HepG2 (cell line): Measurements from ENCODE around the gene RAB24. TPM values are rescaled to one million over a fixed set of nuclear protein-coding genes. Genes with fewer than 3 reads are reported as not detected.

ENCODE experiments used
- ATAC-seq: fragments of 200-7000 bp; cut with Tn5 transposase; 3 replicates; pipeline ENCODE4 v1.9.1; 2020; ENCODE audit warnings: mild to moderate bottlenecking, moderate library complexity
- BruUV-seq: library from RNA; stranded (reverse); fragments of 400-500 nt; replicated peaks from 2 replicates; lab custom pipeline; 2021; lab: Mats Ljungman, UMichigan
- CTCF ChIA-PET: fragments of 300-600 bp; formaldehyde crosslinking; extraction: SDS; loops from one replicate; lab custom pipeline; 2021; ENCODE audit warnings: low total read pairs, inconsistent platforms, low intra/inter-chr PET ratio; lab: Yijun Ruan, JAX
- POLR2A ChIA-PET: fragments of 350-600 bp; sonication (Branson Sonifier 250); formaldehyde crosslinking; loops from one replicate; lab custom pipeline; 2020; ENCODE audit warnings: antibody characterized with exemption, inconsistent platforms; lab: Yijun Ruan, JAX
- DNase-seq: peaks from one replicate; pipeline ENCODE4 v3.0.0-alpha.2; 2015; ENCODE audit warnings: low spot score
- FAIRE-seq: peaks from 3 replicates; lab custom pipeline; 2011; peaks lifted over from hg19 to GRCh38; lab: Jason Lieb, UNC
- H2AFZ ChIP-seq: one replicate; pipeline ENCODE4 v1.6.1; 2011; ENCODE audit warnings: low read length, inconsistent platforms
- H3K27ac ChIP-seq: fragments of 300-600 bp; 3 replicates; pipeline ENCODE4 v1.8.0; 2011; ENCODE audit warnings: mixed run types, mild to moderate bottlenecking, mixed read lengths, low read length, inconsistent platforms; ENCODE audit not compliant: insufficient read depth; ENCODE audit errors: extremely low read length
- H3K27me3 ChIP-seq, 2 experiments: fragments of 200-600 bp in 1 of 2; 2 replicates in 1 of 2; 3 replicates in 1 of 2; pipeline versions ENCODE4 v1.6.0 to v1.8.0; 2011; ENCODE audit warnings: low read length in 2 of 2, mild to moderate bottlenecking in 2 of 2, moderate library complexity in 2 of 2, inconsistent platforms in 1 of 2; ENCODE audit not compliant: insufficient read depth in 2 of 2, control insufficient read depth in 1 of 2
- H3K36me3 ChIP-seq, 2 experiments: fragments of 200-600 bp in 1 of 2; replicated peaks in 1 of 2; 2 replicates in 1 of 2; 3 replicates in 1 of 2; pipeline versions ENCODE4 v1.5.1 to v1.8.0; 2011; ENCODE audit warnings: low read length in 2 of 2, inconsistent platforms in 1 of 2; ENCODE audit not compliant: insufficient read depth in 2 of 2, control insufficient read depth in 1 of 2
- H3K4me1 ChIP-seq: 2 replicates; pipeline ENCODE4 v1.5.1; 2012; ENCODE audit warnings: low read length, inconsistent platforms; ENCODE audit not compliant: insufficient read depth
- H3K4me2 ChIP-seq: 2 replicates; pipeline ENCODE4 v1.6.0; 2011; ENCODE audit warnings: low read depth, low read length, inconsistent platforms
- H3K4me3 ChIP-seq, 3 experiments: fragments of 200-600 bp in 1 of 3; sonication (generic), shearing (Covaris generic) in 1 of 3; replicated peaks in 1 of 3; 2 replicates each; pipeline ENCODE4 v1.5.1; 2011 to 2016; ENCODE audit warnings: low read length in 3 of 3, inconsistent platforms in 2 of 3, low read depth in 2 of 3, mild to moderate bottlenecking in 2 of 3, control low read depth in 1 of 3, mixed read lengths in 1 of 3; ENCODE audit not compliant: insufficient read depth in 1 of 3
- H3K79me2 ChIP-seq: one replicate; pipeline ENCODE4 v1.6.1; 2011; ENCODE audit warnings: low read length, inconsistent platforms; ENCODE audit not compliant: insufficient read depth
- H3K9ac ChIP-seq: 2 replicates; pipeline ENCODE4 v1.6.0; 2011; ENCODE audit warnings: mild to moderate bottlenecking, low read depth, low read length, inconsistent platforms; ENCODE audit not compliant: insufficient read depth
- H3K9me3 ChIP-seq: 2 replicates; pipeline ENCODE4 v1.5.1; 2012; ENCODE audit warnings: mild to moderate bottlenecking, low read length
- H4K20me1 ChIP-seq: 2 replicates; pipeline ENCODE4 v1.6.0; 2011; ENCODE audit warnings: inconsistent platforms, mild to moderate bottlenecking, low read length, moderate library complexity; ENCODE audit not compliant: insufficient read depth
- GATA4 ChIP-seq: sonication (generic); IDR thresholded peaks from 2 replicates; pipeline ENCODE4 v1.6.1; 2016; ENCODE audit warnings: antibody characterized with exemption, low read depth, borderline replicate concordance
- RBFOX2 ChIP-seq: fragments of 200-400 bp; formaldehyde crosslinking; IDR thresholded peaks from 2 replicates; pipeline ENCODE4 v1.6.1; 2017; ENCODE audit warnings: low read depth, mild to moderate bottlenecking, low read length
- RFXANK ChIP-seq: IDR thresholded peaks from 2 replicates; pipeline ENCODE4 v1.6.1; 2016
- SMARCE1 ChIP-seq: fragments of 450-650 bp; IDR thresholded peaks from 2 replicates; pipeline ENCODE4 v1.6.1; 2017; ENCODE audit warnings: borderline replicate concordance
- TERF1 ChIP-seq: sonication (generic); formaldehyde crosslinking; IDR thresholded peaks from 2 replicates; pipeline ENCODE4 v1.8.0; 2022; ENCODE audit warnings: mild to moderate bottlenecking, missing genetic modification reagents, moderate library complexity
- ZNF414 ChIP-seq: sonication (generic); formaldehyde crosslinking; IDR thresholded peaks from 2 replicates; pipeline ENCODE4 v1.5.0; 2020; ENCODE audit warnings: missing genetic modification reagents
- ZNF431 ChIP-seq: sonication (generic); formaldehyde crosslinking; IDR thresholded peaks from 2 replicates; pipeline ENCODE4 v1.9.0; 2022; ENCODE audit warnings: missing genetic modification reagents, low read depth, mild to moderate bottlenecking, borderline replicate concordance
- ZNF605 ChIP-seq: sonication (generic); formaldehyde crosslinking; IDR thresholded peaks from 2 replicates; pipeline ENCODE4 v1.8.0; 2022; ENCODE audit warnings: mild to moderate bottlenecking, missing genetic modification reagents
- WGBS: methylation state at CpG from one replicate; pipeline ENCODE4 v1.1.6; 2017; ENCODE audit warnings: low lambda C conversion rate; 5-methylcytosine and 5-hydroxymethylcytosine counted together
- in situ Hi-C: cut with HindIII; loops from 2 replicates; pipeline ENCODE4 v1.10.0; 2017; ENCODE audit warnings: low pct_unique_long_range_greater_than_20kb; ENCODE audit not compliant: extremely low pct_ligation_motif_present
- intact Hi-C: fragments of 100-400 bp; cut with micrococcal nuclease; formaldehyde crosslinking; loops from one replicate; pipeline ENCODE4 v1.10.0; 2022; ENCODE audit not compliant: unreplicated experiment
- polyA plus RNA-seq, 8 experiments: library from polyadenylated mRNA; depleted of rRNA in 3 of 8; stranded (reverse) in 7 of 8; unstranded in 1 of 8; fragments of >200 nt; fragmentation: Illumina TruSeq in 4 of 8; extraction: Trizol in 4 of 8; gene quantifications; 2 replicates each; pipeline versions ENCODE4 v1.2.1 to v1.2.3, GENCODE V29; 2011 to 2016; ENCODE audit warnings: low read depth in 4 of 8, missing spikeins in 1 of 8, mixed read lengths in 1 of 8; ENCODE audit not compliant: insufficient read depth in 1 of 8
- total RNA-seq, 5 experiments: library from RNA; depleted of rRNA; stranded (reverse); fragments of >200 nt; fragmentation: Illumina TruSeq; extraction: Trizol; gene quantifications; 2 replicates each; pipeline ENCODE4 v1.2.3, GENCODE V29; 2016; ENCODE audit warnings: low read depth in 1 of 5
- TF ChIP-seq, protein P1 (sequence below): sonication (generic); formaldehyde crosslinking; IDR thresholded peaks from 2 replicates; pipeline ENCODE4 v1.4.0; 2020; ENCODE audit warnings: missing genetic modification reagents

Gene RAB24
- total and polyA plus RNA-seq, 2 of the 13 experiments (the other 11 are each of a cell fraction or from before 2014, with no cell fraction given): 22.9 to 63.7 TPM

DNA sequence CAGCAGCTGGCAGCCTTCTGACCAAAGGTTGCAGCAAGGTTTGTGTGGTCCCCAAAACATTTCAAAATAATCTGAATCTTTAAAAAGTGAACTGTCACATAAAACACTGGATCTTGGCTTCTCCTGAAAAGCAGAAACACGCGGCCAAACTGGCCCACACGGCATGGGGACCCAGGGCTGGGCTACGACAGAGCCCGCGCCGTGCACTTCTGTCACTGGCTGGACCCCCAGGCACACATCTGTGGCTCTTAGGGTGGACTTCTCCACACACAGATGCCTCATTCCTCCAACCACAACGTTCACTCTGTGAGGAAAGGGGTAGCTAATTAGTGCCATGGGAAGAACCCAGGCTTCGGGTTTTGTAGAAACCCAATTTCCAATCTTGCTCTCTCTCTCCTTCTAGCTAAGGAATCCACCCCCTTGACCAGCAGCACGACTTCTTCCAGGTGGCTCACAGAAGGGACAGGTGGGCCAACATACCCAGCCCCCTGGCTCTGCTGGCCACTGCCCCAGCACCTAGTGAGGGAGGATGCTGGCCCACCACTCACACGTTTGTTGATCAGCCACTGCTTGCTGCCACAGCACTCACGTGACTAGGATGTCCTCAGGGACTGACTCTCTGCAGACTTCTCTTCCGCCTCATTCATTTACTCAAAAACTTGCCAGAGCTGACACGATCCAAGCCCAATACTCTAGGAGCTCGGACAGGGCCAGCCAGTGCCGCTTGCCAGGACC lies 30.1 kb upstream of the RAB24 start:
- TF ChIP-seq ZNF605 (no peak), ZNF431 (CRISPR knock-in tag) (no peak), GATA4 (no peak), RBFOX2 (no peak), SMARCE1 (no peak), ZNF414 (CRISPR knock-in tag) (no peak), RFXANK (CRISPR knock-in tag) (no peak), TERF1 (CRISPR knock-in tag) (no peak)
- TF ChIP-seq, protein P1, sequence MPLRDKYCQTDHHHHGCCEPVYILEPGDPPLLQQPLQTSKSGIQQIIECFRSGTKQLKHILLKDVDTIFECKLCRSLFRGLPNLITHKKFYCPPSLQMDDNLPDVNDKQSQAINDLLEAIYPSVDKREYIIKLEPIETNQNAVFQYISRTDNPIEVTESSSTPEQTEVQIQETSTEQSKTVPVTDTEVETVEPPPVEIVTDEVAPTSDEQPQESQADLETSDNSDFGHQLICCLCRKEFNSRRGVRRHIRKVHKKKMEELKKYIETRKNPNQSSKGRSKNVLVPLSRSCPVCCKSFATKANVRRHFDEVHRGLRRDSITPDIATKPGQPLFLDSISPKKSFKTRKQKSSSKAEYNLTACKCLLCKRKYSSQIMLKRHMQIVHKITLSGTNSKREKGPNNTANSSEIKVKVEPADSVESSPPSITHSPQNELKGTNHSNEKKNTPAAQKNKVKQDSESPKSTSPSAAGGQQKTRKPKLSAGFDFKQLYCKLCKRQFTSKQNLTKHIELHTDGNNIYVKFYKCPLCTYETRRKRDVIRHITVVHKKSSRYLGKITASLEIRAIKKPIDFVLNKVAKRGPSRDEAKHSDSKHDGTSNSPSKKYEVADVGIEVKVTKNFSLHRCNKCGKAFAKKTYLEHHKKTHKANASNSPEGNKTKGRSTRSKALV: no peak
- Histone ChIP-seq H3K4me1 (peaks cover 3% of the 10 kb centered on the region; the same call in 1 of the 2 replicates), H3K27ac (no peak overlapping the region), H3K27me3 (no peaks in the 10 kb centered on the region), H4K20me1 (0 out of 2 replicates have a peak, but pooled peaks cover 3% of the 10 kb centered on the region), H3K4me2 (no peak overlapping the region), H2AFZ (no peak overlapping the region), H3K9me3 (no peaks in the 10 kb centered on the region), H3K9ac (no peak overlapping the region), H3K79me2 (no peaks in the 10 kb centered on the region), H3K4me3 (no peak overlapping the region), H3K36me3 (peaks cover 41 to 90% of the 10 kb centered on the region in 2 experiments)
- FAIRE-seq (no peak), ATAC-seq (no peak), DNase-seq (no peak)
- WGBS: 98% methylated on average over 16 of the region's 16 CpGs
- intact Hi-C loops (no loop called here), in situ Hi-C loops (no loop called here)
- CTCF ChIA-PET: no interaction called here
- POLR2A ChIA-PET: no interaction called here
- BruUV-seq: no TSS peak
